Activated CD8-positive, alpha-beta memory T cell treated with anti-CD3 and anti-CD28 coated beads, Interleukin-2, amount 10 ng/mL, durations not matched to agents 7 days and 5 days (primary cell): ENCODE results near the gene POLR3GL. TPM values are rescaled to one million over a fixed set of nuclear protein-coding genes. Genes with fewer than 3 reads are reported as not detected.

Experiments used
- ATAC-seq: fragments of 150-1000 bp; cut with Tn5 transposase; one replicate; pipeline ENCODE4 v1.10.0; 2021; ENCODE audit warnings: moderate library complexity
- CTCF ChIA-PET: fragments of 350-600 bp; sonication (Branson Sonifier 250); formaldehyde crosslinking; loops from one replicate; lab custom pipeline; 2021; ENCODE audit warnings: antibody characterized with exemption; lab: Charles Lee
- DNase-seq: peaks from one replicate; pipeline ENCODE4 v3.0.0-alpha.2; 2020
- H3K27ac Mint-ChIP-seq: one replicate; pipeline ENCODE4 v1.8.0; 2021; ENCODE audit warnings: mild to moderate bottlenecking, mixed read lengths
- H3K27me3 Mint-ChIP-seq: one replicate; pipeline ENCODE4 v1.8.0; 2021; ENCODE audit warnings: mixed read lengths
- H3K36me3 Mint-ChIP-seq: one replicate; pipeline ENCODE4 v1.8.0; 2021; ENCODE audit warnings: mild to moderate bottlenecking, mixed read lengths
- H3K4me1 Mint-ChIP-seq: one replicate; pipeline ENCODE4 v1.8.0; 2021; ENCODE audit warnings: mixed read lengths
- H3K4me3 Mint-ChIP-seq: one replicate; pipeline ENCODE4 v1.8.0; 2021; ENCODE audit warnings: mild to moderate bottlenecking, moderate library complexity, mixed read lengths
- H3K9me3 Mint-ChIP-seq: one replicate; pipeline ENCODE4 v1.8.0; 2022; ENCODE audit warnings: low read depth, mixed read lengths
- total RNA-seq, 2 experiments: library from RNA; stranded (reverse); gene quantifications; one replicate each; pipeline ENCODE4 v1.2.3, GENCODE V29; 2021

POLR3GL gene
- total RNA-seq, 2 experiments from 2014 or later = 23.5 to 29.1 TPM

DNA sequence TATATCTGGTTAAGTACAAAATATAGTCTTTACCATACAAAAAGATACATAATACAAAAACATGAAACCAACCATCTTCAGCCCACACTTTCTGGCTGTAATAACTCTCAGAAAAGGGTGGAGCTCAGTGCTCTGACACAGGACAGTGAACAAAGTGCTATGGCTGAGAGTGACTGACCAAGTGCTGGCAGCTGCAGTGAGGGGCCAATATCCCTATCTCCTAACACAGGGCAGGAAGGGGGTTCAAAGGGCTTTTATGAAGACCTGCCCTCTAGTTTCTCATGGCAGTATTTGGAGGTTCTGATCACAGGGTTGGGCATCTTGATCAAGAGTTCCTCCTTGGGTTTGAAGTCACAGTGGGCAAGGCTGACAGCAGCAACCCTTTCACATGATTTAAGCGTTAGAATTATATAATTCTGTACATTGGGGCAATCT, 28.0 kb downstream of the POLR3GL start:
- H3K4me3 Mint-ChIP-seq = peak overlapping the region; percentile 43
- DNase-seq = no peak

DNA sequence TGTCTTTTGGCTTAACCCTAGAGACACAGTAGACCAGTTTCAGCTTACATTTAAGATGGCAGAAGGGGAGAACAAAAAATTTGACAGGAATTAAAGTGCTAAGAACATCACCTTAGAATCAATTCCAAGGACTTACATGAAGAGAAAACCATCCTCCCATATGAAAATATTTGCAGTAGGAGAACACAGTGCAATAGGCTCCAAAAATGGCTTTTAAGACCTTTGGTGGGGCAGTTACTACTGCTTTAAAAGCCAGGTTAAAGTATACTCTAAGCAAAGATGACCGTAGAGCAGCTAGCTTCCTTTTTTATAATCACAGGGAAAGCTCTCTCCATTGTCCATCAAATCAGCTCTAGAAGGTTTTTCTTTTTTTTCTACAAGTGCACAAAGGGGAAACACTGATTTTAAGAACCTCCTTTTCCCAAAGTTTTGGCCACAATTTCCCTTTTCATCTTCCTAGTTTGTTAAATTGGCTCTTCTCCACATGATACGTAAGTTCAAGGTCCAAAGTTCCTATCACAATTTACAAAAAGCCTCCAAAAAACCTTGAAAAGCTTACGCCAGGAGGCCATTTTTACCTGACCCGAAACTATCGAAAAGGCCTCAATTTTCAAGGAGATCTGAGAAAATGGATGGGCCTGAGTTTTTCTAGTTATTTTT, 28.6 kb downstream of the POLR3GL start:
- no peaks in the 10 kb centered on the region for H3K27me3 Mint-ChIP-seq
- no peak for ATAC-seq
- peaks cover 44% of the 10 kb centered on the region for H3K36me3 Mint-ChIP-seq
- H3K27ac Mint-ChIP-seq = peak overlapping the region; percentile 94
- no peaks in the 10 kb centered on the region for H3K9me3 Mint-ChIP-seq
- CTCF ChIA-PET = interaction anchor here (1.1 to 13.2 kb wide), 4 partner anchors 9 to 14 kb away, joined by 3 to 160 read pairs (median 5); no protein-coding TSS in a partner anchor
- H3K4me1 Mint-ChIP-seq = peaks cover 48% of the 10 kb centered on the region
- H3K4me3 Mint-ChIP-seq = peak overlapping the region; percentile 99
- no peak for DNase-seq

More for the DNA sequence above, 28.0 kb downstream of the POLR3GL start:
- Mint-ChIP-seq H3K36me3 (peaks cover 44% of the 10 kb centered on the region), H3K27ac (peak overlapping the region; percentile 41), H3K9me3 (no peaks in the 10 kb centered on the region), H3K27me3 (no peaks in the 10 kb centered on the region), H3K4me1 (peaks cover 42% of the 10 kb centered on the region)
- CTCF ChIA-PET = interaction anchor here (1.7 to 13.2 kb wide), 3 partner anchors 10 to 15 kb away, joined by 3 to 160 read pairs (median 5); no protein-coding TSS in a partner anchor
- no peak for ATAC-seq

DNA sequence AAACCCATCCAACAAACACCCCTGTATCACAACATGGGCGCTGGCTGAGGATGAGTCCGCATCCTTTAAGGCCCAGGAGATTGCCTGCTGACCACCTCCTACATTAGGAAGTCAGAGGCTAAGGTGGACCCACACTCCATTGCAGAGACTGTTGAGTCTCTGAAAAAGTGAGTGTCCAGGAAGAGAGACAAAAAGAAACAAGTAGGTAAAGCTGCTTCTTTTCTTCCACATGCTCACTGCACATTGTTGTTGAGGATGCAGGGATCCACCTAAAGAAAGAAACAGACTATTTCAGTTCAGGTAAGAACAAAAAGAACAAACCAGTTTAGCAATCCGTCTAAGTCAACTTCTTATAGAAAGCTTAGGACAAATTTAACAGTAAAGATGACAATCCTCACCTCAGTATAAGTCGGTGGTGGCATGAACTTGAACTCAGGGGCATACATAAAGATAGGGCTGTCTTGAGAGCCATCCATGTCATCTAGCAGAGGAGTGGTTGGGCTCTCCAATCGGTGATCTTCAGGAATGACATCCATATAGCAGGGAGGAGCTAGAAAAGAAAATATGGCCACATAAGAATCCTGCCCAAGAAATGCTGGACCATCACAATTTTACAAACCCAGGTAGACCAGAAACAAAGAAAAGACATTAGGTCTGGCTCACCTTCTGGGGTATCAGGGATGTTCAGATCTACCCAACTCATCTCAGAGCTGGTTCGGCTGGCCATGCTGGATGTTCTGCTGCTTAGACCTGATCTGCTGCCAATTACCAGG, 29.3 kb downstream of the POLR3GL start:
- Mint-ChIP-seq H3K4me1 (peaks cover 51% of the 10 kb centered on the region), H3K9me3 (no peaks in the 10 kb centered on the region), H3K36me3 (peaks cover 44% of the 10 kb centered on the region), H3K4me3 (peak overlapping the region; percentile 99), H3K27me3 (no peaks in the 10 kb centered on the region), H3K27ac (peak overlapping the region; percentile 94)
- no peak for DNase-seq
- ATAC-seq = no peak
- CTCF ChIA-PET = interaction anchor here (1.1 to 13.2 kb wide), 3 partner anchors 9 to 15 kb away, joined by 5 to 160 read pairs (median 5); no protein-coding TSS in a partner anchor

DNA sequence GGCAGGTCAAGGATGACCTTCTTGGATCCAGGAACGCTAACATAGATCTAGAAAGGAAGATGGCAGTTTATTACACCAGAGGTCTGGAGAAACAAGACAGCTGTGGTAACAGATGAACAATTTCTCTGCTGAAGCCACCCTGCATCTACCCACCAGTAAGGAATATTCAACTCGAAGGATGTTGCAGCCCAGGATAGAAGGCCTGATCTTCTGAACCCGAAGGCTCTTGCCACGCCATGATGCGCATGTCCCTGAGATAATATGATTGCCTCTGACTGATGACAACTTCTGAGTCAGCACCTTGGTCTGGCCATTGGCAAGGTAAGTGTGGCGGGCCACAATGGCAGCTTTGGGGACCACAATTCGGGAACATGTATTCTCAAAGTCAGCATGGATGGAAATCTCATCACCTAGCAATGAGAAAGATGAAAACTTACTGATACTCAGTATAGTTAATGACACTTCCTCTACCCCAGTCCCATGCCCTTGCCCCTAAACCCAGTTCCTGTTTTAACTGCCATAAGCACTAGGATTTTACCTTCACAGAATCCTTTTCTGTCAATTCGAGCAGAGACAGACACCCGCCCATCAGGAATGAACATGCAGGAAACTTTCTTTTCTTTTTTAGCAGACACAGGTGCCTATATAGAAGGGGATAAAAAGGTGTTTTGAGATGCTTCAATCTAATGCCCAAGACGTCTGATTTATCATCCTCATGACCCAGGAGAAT, 30.1 kb downstream of the POLR3GL start:
- ATAC-seq (no peak), DNase-seq (peak; percentile 76)
- CTCF ChIA-PET = interaction anchor here (2.1 to 13.2 kb wide), 2 partner anchors 8 to 15 kb away, joined by 5 to 160 read pairs; no protein-coding TSS in a partner anchor
- peak overlapping the region; percentile 94 for H3K27ac Mint-ChIP-seq
- H3K4me3 Mint-ChIP-seq = peak overlapping the region; percentile 99
- no peaks in the 10 kb centered on the region for H3K9me3 Mint-ChIP-seq
- no peaks in the 10 kb centered on the region for H3K27me3 Mint-ChIP-seq
- H3K4me1 Mint-ChIP-seq = peaks cover 57% of the 10 kb centered on the region
- H3K36me3 Mint-ChIP-seq = peaks cover 44% of the 10 kb centered on the region

DNA sequence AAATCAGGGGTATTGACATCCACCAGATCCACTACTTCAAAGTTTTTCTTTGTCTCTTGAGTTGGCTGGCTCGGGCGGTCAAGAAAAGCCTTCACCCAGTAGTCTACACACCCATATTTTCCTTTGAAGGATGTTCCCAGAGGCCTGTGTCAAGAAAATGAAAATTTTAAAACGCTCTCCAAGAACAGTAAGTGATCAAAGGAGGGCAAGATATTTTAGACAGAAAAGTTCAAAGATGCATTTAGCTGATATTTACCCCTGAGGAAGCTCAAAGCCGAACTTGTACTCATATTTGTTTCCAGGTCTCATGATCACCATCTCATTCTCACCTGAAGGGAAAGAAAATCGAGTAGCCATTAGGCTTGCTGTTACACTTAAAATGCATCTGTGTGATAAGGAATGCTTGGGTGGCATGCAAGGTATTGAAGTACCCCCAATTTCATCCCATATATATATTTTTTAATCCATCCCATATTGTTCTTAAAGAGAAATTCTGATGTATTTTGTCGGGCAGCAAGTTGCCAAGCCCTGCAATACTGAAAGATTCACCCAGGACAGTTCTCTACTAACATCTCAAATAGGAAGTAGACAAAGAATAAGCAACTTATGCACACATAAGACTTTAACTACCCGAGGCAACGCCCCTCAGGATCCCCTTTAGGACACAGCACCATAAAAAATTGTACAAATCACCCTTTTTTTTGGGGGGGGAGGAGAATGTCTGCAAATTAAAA, 30.8 kb downstream of the POLR3GL start:
- H3K9me3 Mint-ChIP-seq = no peaks in the 10 kb centered on the region
- H3K4me1 Mint-ChIP-seq = peaks cover 64% of the 10 kb centered on the region
- no peaks in the 10 kb centered on the region for H3K27me3 Mint-ChIP-seq
- CTCF ChIA-PET = interaction anchor here (1.0 to 13.2 kb wide), 2 partner anchors 11 to 16 kb away, joined by 5 to 160 read pairs; no protein-coding TSS in a partner anchor
- H3K36me3 Mint-ChIP-seq = peaks cover 44% of the 10 kb centered on the region
- ATAC-seq (no peak), DNase-seq (no peak)
- peak overlapping the region; percentile 99 for H3K4me3 Mint-ChIP-seq
- H3K27ac Mint-ChIP-seq = peak overlapping the region; percentile 94

DNA sequence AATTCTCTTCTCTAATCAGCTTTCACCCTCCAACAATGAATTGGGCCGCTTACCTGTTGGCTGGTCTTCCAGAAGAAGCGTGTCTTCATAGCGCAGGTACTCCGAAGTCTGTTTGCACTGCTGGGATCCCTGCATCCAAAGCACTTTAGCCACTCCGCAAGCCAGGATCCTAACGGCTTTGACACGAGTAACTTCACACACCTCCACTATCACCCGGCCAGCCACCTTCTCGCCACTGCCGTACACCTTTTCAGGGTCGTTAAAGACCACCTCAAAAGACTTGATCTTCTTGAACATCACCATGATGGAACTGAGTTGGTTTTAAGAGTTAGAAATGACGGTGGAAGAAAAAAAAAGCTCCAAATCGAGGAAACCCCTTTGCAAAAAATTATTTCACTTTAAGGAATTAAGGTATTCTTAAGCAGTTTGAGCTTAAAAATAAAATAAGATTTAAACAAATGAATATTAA, 31.5 kb downstream of the POLR3GL start:
- Mint-ChIP-seq H3K4me1 (peaks cover 63% of the 10 kb centered on the region), H3K4me3 (peak overlapping the region; percentile 99), H3K27ac (peak overlapping the region; percentile 94), H3K36me3 (peaks cover 44% of the 10 kb centered on the region), H3K9me3 (no peaks in the 10 kb centered on the region), H3K27me3 (no peaks in the 10 kb centered on the region)
- ATAC-seq = no peak
- CTCF ChIA-PET = interaction anchor here (0.7 to 13.2 kb wide), 7 partner anchors 11 to 150 kb away, joined by 3 to 160 read pairs (median 5); partner anchors contain the start of genes LIX1L and NUDT17
- no peak for DNase-seq

DNA sequence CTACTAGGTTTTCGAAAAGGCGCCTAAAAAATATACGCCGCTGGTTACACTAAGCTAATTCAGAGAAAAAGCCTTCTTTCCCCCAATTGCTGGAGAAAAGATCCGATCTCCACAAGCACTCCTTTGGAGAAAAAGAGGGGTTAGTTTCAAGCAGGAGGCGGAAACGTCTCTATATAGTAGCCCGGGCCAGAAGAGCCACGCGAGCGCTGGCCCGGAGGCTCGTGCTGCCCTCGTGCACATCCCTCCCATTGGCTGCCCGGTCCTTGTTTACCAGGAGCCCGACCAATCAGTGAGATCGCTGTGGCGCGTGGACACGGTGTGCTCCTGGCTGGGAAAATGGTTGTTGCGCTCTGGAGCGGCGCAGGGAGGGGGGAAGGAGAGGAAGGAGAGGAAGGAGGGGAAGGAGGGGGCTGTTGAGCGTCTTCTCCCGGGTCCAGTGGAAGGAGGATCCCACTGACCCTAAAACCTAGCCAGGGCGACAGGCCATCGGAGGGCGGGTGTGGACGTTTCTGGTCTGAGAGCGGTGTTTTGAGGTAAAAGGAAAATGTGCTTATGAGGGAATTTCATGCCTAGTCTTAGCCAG, 32.0 kb downstream of the POLR3GL start, which contains the start of gene TXNIP:
Gene TXNIP, minus strand, starts transcription at position 147 of the 583 bp plus-strand sequence. CDS start 313 bp downstream, outside the sequence.
- DNase-seq (peak; percentile 98), ATAC-seq (peak; percentile 95)
- Mint-ChIP-seq H3K36me3 (peaks cover 44% of the 10 kb centered on the region), H3K4me3 (peak within 1 kb of the TSS; percentile 99), H3K9me3 (no peaks in the 10 kb centered on the region), H3K27ac (peak within 1 kb of the TSS; percentile 94), H3K27me3 (no peaks in the 10 kb centered on the region), H3K4me1 (peaks cover 62% of the 10 kb centered on the region)
- CTCF ChIA-PET = interaction anchor here (0.7 to 13.2 kb wide), 8 partner anchors 11 to 151 kb away, joined by 3 to 160 read pairs (median 5); partner anchors contain the start of genes LIX1L and NUDT17

DNA sequence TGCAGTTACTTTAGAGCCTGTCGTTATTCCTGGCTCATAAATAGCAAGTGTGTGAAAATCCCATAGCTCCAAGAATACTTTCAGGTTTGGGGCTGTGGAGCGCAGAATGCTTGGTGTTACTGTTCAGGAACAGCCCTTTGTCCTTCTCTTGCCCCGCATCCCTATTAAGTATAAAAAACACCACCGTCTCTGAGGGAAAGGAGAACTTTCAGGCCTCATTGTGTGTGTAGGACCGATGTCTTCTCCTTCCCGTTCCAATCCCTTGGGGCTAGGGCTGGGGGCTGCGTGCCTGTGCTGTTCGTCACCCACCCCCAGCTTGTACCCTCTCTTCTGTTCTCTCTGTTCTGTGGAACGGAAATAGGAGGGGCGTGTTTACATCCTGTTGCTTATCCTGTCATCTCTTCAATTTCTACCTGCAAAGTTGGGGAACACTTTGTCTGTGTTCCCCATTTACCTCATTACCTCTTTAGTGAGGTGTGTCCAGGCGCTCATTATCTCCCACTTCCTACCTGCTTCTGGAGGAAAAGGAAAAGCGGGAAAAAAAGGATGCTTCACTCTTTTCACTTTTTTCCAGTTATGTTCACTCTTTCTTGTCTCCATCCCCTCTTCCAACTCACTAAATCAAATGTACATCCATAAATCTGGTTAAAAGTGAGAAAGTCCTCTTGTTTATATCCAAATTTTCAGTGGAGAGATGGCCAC, 32.7 kb downstream of the POLR3GL start:
- Mint-ChIP-seq H3K9me3 (no peaks in the 10 kb centered on the region), H3K4me3 (peak overlapping the region; percentile 99), H3K36me3 (peaks cover 41% of the 10 kb centered on the region), H3K27me3 (no peaks in the 10 kb centered on the region), H3K4me1 (peaks cover 57% of the 10 kb centered on the region), H3K27ac (peak overlapping the region; percentile 94)
- ATAC-seq (peak; percentile 65), DNase-seq (peak; percentile 71)
- CTCF ChIA-PET = interaction anchor here (1.2 to 13.2 kb wide), 7 partner anchors 10 to 152 kb away, joined by 4 to 160 read pairs (median 5); partner anchors contain the start of genes ANKRD34A, LIX1L, NUDT17 and POLR3GL

DNA sequence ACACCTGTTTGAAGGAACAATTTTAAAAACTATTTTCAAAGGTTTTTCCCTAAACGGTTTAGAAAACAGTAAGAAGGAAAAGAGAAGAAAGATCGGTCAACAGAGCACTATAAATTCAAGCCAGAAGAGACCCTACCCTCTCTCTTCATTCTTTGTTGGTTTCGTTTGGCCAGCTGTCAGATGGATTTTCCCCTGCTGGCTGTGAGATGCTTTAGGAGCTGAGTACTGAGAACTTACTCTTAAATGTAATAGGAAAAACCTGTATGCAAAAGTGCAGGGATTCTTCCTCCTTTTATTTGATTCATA, 33.2 kb downstream of the POLR3GL start:
- H3K27me3 Mint-ChIP-seq = no peaks in the 10 kb centered on the region
- CTCF ChIA-PET = interaction anchor here (1.2 to 13.2 kb wide), 6 partner anchors 9 to 40 kb away, joined by 4 to 160 read pairs (median 10); partner anchors contain the start of genes ANKRD34A, LIX1L and POLR3GL
- DNase-seq (no peak), ATAC-seq (no peak)
- H3K4me3 Mint-ChIP-seq = peak overlapping the region; percentile 99
- peak overlapping the region; percentile 94 for H3K27ac Mint-ChIP-seq
- no peaks in the 10 kb centered on the region for H3K9me3 Mint-ChIP-seq
- peaks cover 53% of the 10 kb centered on the region for H3K4me1 Mint-ChIP-seq
- H3K36me3 Mint-ChIP-seq = peaks cover 38% of the 10 kb centered on the region

DNA sequence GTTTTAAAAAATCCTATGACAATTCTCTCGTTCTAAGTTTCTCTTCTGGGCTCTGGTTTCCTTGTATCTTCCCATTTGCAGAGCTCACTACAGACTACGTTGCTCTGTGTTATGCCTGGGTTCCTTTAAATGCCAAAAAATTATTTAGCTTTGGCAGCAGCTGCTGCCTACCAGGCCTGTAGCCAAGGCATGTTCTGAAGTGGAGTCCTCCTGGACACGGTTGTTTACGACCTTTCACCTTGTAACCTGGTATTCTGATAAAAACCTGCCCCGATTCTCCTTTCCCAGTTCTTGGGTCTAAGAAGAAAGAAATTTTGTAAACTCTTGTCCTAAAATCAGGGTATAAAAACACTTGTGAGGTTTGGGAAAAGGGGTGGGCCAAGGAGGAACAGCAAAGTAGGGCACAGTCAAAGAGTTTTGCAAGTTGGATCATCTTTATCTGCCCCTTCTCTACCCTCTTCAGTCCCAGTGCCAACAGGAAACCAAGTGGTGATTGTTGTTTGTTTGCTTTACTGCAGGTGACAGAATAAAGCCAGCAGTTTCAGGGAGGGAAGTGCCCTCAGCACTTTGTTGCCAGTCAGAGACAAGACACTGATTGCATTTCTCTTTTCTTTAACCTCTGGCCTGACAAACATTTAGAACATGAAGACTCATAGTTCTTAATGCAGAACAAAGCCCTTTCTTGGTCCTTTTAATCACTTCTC, 35.0 kb downstream of the POLR3GL start:
- no peaks in the 10 kb centered on the region for H3K27me3 Mint-ChIP-seq
- ATAC-seq (no peak), DNase-seq (no peak)
- H3K27ac Mint-ChIP-seq = peak overlapping the region; percentile 77
- H3K36me3 Mint-ChIP-seq = peaks cover 20% of the 10 kb centered on the region
- no peak overlapping the region for H3K4me3 Mint-ChIP-seq
- no peaks in the 10 kb centered on the region for H3K9me3 Mint-ChIP-seq
- H3K4me1 Mint-ChIP-seq = peaks cover 38% of the 10 kb centered on the region
- CTCF ChIA-PET = interaction anchor here (0.6 kb wide), 1 partner anchor 20 kb away, joined by 3 read pairs; no protein-coding TSS in a partner anchor

DNA sequence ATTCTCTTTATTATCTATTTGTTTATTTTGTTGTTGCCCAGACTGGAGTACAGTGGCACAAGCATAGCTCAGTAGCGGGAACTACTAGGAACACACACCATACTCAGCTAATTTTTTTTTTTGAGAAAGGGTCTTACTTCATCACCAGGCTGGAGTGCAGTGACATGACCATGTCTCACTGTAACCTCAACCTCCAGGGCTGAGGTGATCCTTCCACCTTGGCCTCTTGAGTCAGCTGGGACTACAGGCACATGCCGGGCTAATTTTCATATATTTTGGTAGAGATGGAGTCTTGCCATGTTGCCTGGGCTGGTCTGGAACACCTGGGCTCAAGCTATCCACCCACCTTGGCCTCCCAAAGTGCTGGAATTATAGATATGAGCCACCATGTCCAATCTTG, 37.2 kb downstream of the POLR3GL start:
- Mint-ChIP-seq H3K4me3 (no peak overlapping the region), H3K4me1 (peaks cover 50% of the 10 kb centered on the region), H3K27ac (no peak overlapping the region), H3K27me3 (no peaks in the 10 kb centered on the region), H3K36me3 (no peaks in the 10 kb centered on the region), H3K9me3 (no peaks in the 10 kb centered on the region)
- no peak for DNase-seq
- CTCF ChIA-PET = interaction anchor here (0.8 to 2.7 kb wide), 2 partner anchors 23 to 156 kb away, joined by 4 to 26 read pairs; partner anchors contain the start of gene NUDT17
- no peak for ATAC-seq
